Spinal cord (tissue), 10 donors: Measurements from ENCODE around the gene PLK5. TPM values are rescaled to one million over a fixed set of nuclear protein-coding genes. Genes with fewer than 3 reads are reported as not detected.

ENCODE experiments used
- DNase-seq, 6 donors: peaks; one replicate each; pipeline versions ENCODE4 v3.0.0 to v3.0.0-alpha.2; 2013 to 2015; ENCODE audit warnings: low spot score in 6 of 6, low read depth in 4 of 6
- H3K27ac ChIP-seq: one replicate; pipeline ENCODE4 v1.5.1; 2013; ENCODE audit warnings: low read depth, low read length, control low read depth
- H3K27me3 ChIP-seq: one replicate; pipeline ENCODE4 v1.6.1; 2013; ENCODE audit warnings: low read length; ENCODE audit not compliant: control insufficient read depth, insufficient read depth
- H3K36me3 ChIP-seq: one replicate; pipeline ENCODE4 v1.6.1; 2013; ENCODE audit warnings: low read length; ENCODE audit not compliant: control insufficient read depth, insufficient read depth
- H3K4me1 ChIP-seq: one replicate; pipeline ENCODE4 v1.6.1; 2013; ENCODE audit warnings: low read length; ENCODE audit not compliant: control insufficient read depth, insufficient read depth
- H3K4me3 ChIP-seq: one replicate; pipeline ENCODE4 v1.5.1; 2013; ENCODE audit warnings: low read depth, low read length, control low read depth
- H3K9me3 ChIP-seq: one replicate; pipeline ENCODE4 v1.6.1; 2013; ENCODE audit warnings: low read length; ENCODE audit not compliant: control insufficient read depth, insufficient read depth
- WGBS: methylation state at CpG from one replicate; pipeline ENCODE4 v1.1.5; 2013; ENCODE audit warnings: missing lambda C conversion rate; ENCODE audit not compliant: insufficient coverage; 5-methylcytosine and 5-hydroxymethylcytosine counted together
- polyA plus RNA-seq, 2 donors: library from polyadenylated mRNA; unstranded; fragments of 120-200 nt; gene quantifications; one replicate each; pipeline ENCODE4 v1.2.1, GENCODE V29; 2013; ENCODE audit not compliant: insufficient read length in 2 of 2
- total RNA-seq, 2 donors: library from RNA; depleted of rRNA in 1 of 2; stranded (reverse); fragments of 120-200 nt in 1 of 2; fragments of >200 nt in 1 of 2; gene quantifications; one replicate each; pipeline versions ENCODE4 v1.2.3 to v1.2.4, GENCODE V29; 2013 to 2014
- donor health status: healthy.

PLK5 gene
- total and polyA plus RNA-seq, 4 donors = 0.59 to 5.9 (median 2.4) TPM

DNA sequence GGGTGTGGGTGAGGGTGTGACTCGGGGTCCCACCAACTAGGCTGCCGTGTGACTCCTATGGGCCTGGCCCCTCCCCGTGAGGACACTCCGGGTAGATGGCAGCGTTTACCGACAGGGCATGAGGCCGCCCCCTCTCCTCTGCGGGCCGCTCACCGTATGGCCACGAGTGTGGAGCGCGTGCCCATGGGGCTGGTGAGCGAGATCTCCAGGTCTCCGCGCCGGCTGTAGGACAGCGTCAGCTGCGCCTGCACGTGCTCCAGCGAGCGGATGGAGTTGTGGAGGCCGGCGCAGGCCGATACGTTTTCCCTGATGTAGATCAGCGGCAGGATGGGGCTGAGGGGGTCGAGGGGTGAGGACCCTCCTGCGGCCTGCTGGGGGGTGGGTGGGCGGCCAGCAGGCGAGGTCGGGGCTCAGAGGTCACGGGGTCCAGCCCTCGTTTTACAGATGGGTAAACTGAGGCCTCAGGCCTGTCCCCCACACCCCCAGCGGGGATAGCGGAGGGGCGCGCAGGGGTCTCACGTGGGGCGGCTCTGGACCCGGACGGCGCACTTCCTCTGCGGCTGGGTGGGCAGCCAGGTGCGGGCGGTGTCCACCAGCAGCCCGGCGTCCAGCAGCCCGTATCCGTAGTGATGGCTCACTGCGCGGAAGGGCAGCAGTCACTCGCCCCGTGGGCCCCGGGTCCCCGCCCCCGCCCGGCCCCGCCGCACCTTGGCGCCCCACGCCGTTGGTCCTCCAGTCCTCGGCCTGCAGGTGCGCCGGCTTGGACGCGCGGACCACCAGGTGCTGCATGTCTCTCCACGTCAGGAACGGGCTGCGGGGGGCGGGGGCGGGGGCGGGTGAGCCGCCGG is 40.5 kb upstream of the PLK5 start:
- Histone ChIP-seq H3K9me3 (no peaks in the 10 kb centered on the region), H3K36me3 (peaks cover 36% of the 10 kb centered on the region), H3K27ac (no peak overlapping the region), H3K27me3 (no peaks in the 10 kb centered on the region), H3K4me3 (no peak overlapping the region), H3K4me1 (peaks cover 12% of the 10 kb centered on the region)
- no peak for DNase-seq
- WGBS = 92% methylated on average over 72 of the region's 77 CpGs

DNA sequence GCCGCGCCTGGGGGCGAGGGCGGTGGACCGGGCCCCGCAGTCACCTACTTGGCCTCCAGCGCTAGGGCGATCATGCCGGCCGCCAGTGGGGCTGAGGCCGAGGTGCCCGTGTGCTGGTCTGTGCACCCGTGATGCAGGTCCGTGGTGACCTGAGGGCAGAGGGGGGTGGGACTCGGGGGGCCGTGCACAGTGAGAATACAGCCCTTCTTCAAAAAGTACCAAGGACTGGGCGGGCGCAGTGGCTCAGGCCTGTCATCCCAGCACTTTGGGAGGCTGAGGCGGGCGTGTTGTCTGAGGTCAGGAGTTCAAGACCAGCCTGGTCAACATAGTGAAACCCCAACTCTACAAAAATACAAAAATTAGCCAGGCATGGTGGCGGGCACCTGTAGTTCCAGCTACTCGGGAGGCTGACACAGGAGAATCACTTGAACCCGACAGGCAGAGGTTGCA is 39.9 kb upstream of the PLK5 start:
- Histone ChIP-seq H3K27me3 (no peaks in the 10 kb centered on the region), H3K36me3 (peaks cover 36% of the 10 kb centered on the region), H3K4me3 (no peak overlapping the region), H3K27ac (no peak overlapping the region), H3K4me1 (peaks cover 7% of the 10 kb centered on the region), H3K9me3 (no peaks in the 10 kb centered on the region)
- WGBS = 94% methylated on average over 16 of the region's 23 CpGs
- DNase-seq = no peak

DNA sequence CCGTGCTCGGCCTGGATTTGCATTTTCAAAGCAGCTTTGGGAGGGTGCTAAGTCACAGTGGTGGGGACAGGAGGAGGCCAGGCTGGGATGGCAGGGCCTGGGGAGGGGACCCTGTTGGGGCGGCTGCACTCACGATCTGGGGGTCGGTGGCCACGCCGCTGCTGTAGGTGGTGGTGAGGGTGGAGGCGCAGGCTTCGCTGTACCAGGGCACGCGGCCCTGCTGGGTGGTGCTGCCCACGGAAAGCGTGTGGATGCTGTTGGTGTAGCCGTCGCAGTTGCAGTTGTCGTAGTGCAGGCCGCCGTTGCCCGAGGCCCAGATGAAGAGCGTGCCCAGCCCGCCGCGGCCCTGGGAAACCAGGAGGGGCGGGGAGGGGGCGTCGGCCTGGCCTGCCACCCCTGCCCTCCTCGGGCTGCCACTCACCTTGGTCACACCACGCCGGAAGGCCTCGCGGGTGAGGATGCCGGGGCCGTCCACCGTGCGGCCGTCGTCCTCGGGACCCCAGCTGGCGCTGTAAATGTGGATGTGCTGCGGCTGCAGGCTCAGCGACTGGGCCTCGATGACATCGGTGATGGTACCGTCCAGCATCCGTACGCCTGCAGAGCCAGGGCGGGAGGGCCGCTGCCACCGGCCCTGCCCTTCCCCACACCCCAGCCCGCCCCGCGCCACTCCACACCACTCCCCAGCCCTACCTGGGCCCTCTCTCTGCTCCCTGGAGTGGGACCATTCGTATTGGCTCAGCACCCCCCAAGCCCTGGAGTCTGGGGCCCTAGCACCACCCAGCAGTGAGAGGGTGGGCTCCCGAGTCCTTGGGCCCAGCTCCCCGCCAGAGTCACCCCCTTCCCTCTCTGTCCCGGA is 36.9 kb upstream of the PLK5 start:
- H3K36me3 ChIP-seq = peaks cover 29% of the 10 kb centered on the region
- H3K9me3 ChIP-seq = no peaks in the 10 kb centered on the region
- peaks cover 19% of the 10 kb centered on the region for H3K4me1 ChIP-seq
- WGBS = 92% methylated on average over 56 of the region's 56 CpGs
- DNase-seq = no peak
- no peak overlapping the region for H3K4me3 ChIP-seq
- peaks cover 8% of the 10 kb centered on the region for H3K27me3 ChIP-seq
- H3K27ac ChIP-seq = no peak overlapping the region

DNA sequence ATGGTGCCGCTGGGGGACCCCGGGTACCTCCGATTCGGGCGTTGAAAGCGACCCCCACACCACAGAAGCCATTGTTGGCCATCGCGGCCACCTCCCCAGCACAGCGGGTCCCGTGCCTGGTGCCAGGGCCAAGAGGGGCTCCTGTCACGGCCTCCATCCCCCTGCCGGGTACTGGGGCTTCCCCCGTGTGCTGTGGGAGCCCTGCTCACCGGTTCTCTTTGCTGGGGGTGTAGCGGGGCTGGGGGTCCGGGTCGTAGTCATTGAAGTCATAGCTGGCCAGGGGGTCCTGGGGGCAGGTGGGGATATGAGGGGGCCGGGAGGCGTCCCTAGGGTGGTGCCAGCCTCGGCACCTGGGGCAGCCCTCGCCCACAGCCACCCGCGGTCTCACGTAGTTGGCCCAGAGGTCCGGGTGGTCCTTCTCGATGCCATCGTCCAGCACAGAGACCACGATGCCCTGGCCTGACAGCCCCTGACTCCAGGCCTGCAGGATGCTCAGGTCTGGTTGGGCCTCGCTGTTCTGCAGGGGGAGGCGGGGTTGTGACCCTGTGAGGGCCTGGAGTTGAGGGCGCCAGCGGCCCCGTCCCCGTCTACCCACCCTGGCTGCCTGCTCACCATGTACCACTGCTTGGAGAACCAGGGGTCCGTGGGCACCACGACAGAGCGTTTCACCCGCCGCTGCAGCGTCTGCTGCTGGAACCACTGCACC is 36.1 kb upstream of the PLK5 start:
- Histone ChIP-seq H3K9me3 (no peaks in the 10 kb centered on the region), H3K27ac (no peak overlapping the region), H3K4me1 (peaks cover 20% of the 10 kb centered on the region), H3K36me3 (peaks cover 22% of the 10 kb centered on the region), H3K4me3 (no peak overlapping the region), H3K27me3 (peaks cover 11% of the 10 kb centered on the region)
- WGBS = 94% methylated on average over 32 of the region's 40 CpGs
- DNase-seq = no peak

DNA sequence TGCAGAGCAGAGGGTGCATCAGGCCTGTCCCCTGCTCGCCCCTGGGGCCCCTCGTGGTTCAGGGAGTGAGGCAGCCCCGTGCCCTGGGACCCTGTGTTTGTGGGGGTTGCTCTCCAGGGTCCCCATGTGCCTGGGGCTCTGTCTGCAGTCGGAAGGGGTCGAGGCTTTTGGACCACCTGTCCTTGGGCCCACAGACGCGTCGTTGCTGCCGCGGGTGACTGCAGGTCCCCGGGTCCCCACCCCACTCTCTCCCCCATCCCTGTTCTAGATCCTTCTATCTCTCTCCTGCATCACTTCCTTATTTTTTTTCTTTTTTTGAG is 35.6 kb upstream of the PLK5 start:
- no peak for DNase-seq
- Histone ChIP-seq H3K9me3 (no peaks in the 10 kb centered on the region), H3K27ac (no peak overlapping the region), H3K4me1 (peaks cover 25% of the 10 kb centered on the region), H3K27me3 (peaks cover 11% of the 10 kb centered on the region), H3K36me3 (peaks cover 17% of the 10 kb centered on the region), H3K4me3 (no peak overlapping the region)
- WGBS = 83% methylated on average over 11 of the region's 11 CpGs

DNA sequence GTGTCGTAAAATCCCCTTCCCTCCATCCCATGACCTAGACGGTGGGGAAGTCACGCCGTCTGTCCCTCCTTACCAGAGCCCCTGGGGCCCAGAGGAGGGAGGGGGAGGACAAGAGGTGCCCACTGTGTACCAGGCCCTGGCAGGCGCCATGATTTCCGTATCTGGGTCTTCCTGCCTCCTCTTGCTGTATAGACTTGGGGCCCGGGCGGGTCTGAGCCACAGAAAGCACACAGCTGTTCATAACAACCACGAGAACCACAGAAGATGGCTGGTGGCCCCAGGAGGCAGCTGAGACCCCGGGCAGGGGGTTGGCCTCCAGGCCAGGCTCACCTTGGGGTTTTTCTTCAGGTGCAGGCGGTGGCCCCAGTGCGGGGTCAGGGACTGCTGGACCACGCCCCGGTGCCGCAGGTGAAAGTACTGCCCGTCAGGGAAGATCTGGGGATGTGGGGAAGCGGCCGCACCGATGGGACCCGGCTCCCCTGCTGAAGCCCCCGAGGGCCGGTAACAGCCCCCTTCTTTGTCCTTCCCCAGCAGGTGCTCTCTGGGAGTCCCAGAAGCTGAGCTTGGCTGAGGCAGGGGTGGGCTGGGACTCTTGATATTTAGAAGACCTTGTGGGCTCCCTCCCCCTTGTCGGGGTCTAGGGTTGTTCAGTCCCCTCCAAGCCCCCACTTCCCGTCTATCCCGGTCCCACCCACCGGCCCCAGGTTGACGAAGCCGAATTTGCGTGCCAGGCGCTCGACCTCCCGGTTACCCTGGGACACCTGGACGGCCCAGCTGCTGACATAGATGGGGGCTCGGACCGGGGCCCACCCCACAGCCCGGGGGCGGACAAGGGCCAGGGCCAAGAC is 34.2 kb upstream of the PLK5 start:
- WGBS = 13% methylated on average over 28 of the region's 37 CpGs
- peak overlapping the region; percentile 86 for H3K27ac ChIP-seq
- H3K36me3 ChIP-seq = peaks cover 14% of the 10 kb centered on the region
- H3K4me3 ChIP-seq = peak overlapping the region; percentile 69
- no peaks in the 10 kb centered on the region for H3K9me3 ChIP-seq
- H3K4me1 ChIP-seq = peaks cover 26% of the 10 kb centered on the region
- no peak for DNase-seq
- peaks cover 11% of the 10 kb centered on the region for H3K27me3 ChIP-seq

DNA sequence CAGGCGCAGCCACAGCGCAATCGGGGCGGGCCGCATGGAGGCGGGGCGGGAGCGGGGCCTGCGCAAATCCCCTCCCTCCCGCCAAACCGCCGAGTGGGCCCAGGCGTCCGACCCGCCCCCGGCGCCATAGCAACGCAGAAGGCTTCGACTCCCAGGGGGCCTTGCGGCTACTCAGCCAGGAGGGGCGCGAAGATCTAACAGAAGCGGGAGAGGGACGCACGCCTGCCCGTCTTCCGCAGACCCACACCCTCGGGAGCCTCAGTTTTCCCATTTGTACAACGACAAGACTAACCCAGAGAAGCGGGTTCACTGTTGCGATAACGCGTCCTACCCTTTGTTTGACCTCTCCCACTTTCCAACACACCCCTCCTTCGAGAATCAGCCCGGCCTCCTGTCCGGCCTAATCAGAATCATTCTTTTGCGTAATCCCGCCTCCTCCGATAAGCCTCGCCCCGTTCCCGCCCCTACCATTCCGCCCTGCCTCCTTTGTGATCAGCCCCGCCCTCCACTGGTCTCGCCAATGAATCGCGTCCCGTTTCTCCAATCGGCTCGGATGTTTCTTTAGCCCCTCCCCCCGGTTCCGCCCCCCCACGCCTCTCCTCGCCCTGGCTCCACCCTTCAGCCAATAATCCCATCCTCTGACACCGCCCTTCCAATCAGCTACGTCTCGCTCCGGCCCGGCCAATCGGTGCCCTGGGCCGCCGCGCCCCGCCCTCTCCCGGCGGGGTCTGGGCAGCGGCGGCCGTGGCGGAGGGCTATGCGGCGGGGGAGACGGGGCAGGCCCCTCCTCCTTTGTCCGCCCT is 33.4 kb upstream of the PLK5 start, which contains the start of gene PCSK4:
PCSK4 (minus strand) TSS at position 40 of the 803 bp plus-strand sequence; CDS start at position 36, 4 bp downstream.
- peak; percentile 91 to 100 (median 99) for DNase-seq
- H3K36me3 ChIP-seq = peaks cover 17% of the 10 kb centered on the region
- peak within 1 kb of the TSS; percentile 69 for H3K4me3 ChIP-seq
- WGBS = under 1% methylated on average over 72 of the region's 74 CpGs
- H3K27me3 ChIP-seq = peaks cover 11% of the 10 kb centered on the region
- H3K9me3 ChIP-seq = no peaks in the 10 kb centered on the region
- peak within 1 kb of the TSS; percentile 86 for H3K27ac ChIP-seq
- peaks cover 26% of the 10 kb centered on the region for H3K4me1 ChIP-seq

DNA sequence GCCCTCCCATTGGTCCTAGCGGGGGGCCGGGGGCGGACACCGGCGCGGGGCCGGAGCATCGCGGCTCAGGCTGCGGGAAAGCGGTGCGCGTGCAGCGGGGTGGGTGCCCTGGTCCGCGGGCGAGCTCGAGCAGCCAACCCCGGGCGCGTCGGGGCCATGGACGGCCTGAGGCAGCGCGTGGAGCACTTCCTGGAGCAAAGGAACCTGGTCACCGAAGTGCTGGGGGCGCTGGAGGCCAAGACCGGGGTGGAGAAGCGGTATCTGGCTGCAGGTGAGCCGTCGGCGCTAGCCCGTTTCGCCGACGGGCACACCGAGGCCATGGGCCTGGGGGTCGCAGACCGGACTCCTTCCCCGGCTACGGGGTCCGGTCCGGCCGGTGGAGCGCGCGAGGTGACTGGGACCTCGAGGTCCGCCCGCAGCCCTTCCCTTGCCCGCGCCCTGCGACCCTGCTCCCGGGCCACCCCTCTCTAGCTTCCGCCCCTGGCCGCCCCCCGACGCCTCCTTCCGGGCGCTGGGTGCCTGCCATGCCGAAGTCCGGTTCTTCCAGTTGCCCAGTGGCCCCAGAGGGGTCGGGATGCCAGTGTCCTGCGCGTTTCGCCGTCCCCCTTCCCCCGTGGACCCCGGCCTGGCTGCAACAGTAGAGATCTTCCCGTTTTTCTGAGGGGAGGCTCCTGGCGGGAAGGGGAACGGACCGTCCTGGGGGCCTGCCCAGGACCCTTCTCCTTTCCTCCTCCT is 32.6 kb upstream of the PLK5 start, which contains the start of gene REEP6:
REEP6 (plus strand) TSS at position 68 of the 735 bp plus-strand sequence; CDS start at position 157, 89 bp downstream.
- peaks cover 17% of the 10 kb centered on the region for H3K36me3 ChIP-seq
- peak within 1 kb of the TSS; percentile 69 for H3K4me3 ChIP-seq
- peaks cover 11% of the 10 kb centered on the region for H3K27me3 ChIP-seq
- no peak for DNase-seq
- WGBS = 1% methylated on average over 70 of the region's 73 CpGs
- peak within 1 kb of the TSS; percentile 86 for H3K27ac ChIP-seq
- peaks cover 26% of the 10 kb centered on the region for H3K4me1 ChIP-seq
- no peaks in the 10 kb centered on the region for H3K9me3 ChIP-seq
